Gastroesophageal sphincter (tissue), 4 donors: ENCODE data around the gene ELMO1. TPM values are rescaled to one million over a fixed set of nuclear protein-coding genes. Genes with fewer than 3 reads are reported as not detected.

ENCODE experiments used
- ATAC-seq: fragments of 150-250 bp; one replicate; pipeline ENCODE4 v1.9.1; 2016; ENCODE audit warnings: mild to moderate bottlenecking, moderate library complexity
- H3K27ac ChIP-seq, 4 donors: fragments of 200-600 bp; sonication (generic) in 3 of 4; 1 replicate in 3 of 4; 2 replicates in 1 of 4; pipeline ENCODE4 v1.5.1; 2016 to 2019
- H3K27me3 ChIP-seq: fragments of 200-600 bp; sonication (generic); one replicate; pipeline ENCODE4 v1.5.1; 2019
- H3K36me3 ChIP-seq, 2 donors: fragments of 200-600 bp; sonication (generic); one replicate each; pipeline ENCODE4 v1.5.1; 2019; ENCODE audit warnings: control low read depth in 1 of 2
- H3K4me1 ChIP-seq, 3 donors: fragments of 200-600 bp; sonication (generic); 1 replicate in 2 of 3; 2 replicates in 1 of 3; pipeline ENCODE4 v1.5.1; 2016 to 2019; ENCODE audit warnings: control low read depth in 2 of 3
- H3K4me3 ChIP-seq, 2 donors: fragments of 200-600 bp; sonication (generic); one replicate each; pipeline ENCODE4 v1.5.1; 2019; ENCODE audit warnings: mild to moderate bottlenecking in 1 of 2, moderate library complexity in 1 of 2
- H3K9me3 ChIP-seq, 3 donors: fragments of 200-600 bp; sonication (generic); one replicate each; pipeline ENCODE4 v1.5.1; 2017 to 2019; ENCODE audit warnings: control low read depth in 2 of 3
- CTCF ChIP-seq, 4 experiments: fragments of 200-600 bp in 2 of 4; fragments of 450-650 bp in 2 of 4; sonication (generic) in 1 of 4; IDR thresholded peaks; one replicate each; pipeline ENCODE4 v1.5.1; 2017 to 2019; ENCODE audit warnings: antibody characterized with exemption in 4 of 4, mild to moderate bottlenecking in 2 of 4, moderate library complexity in 2 of 4
- EP300 ChIP-seq: sonication (generic); formaldehyde crosslinking; IDR thresholded peaks from one replicate; pipeline ENCODE4 v1.6.1; 2017; ENCODE audit warnings: antibody characterized with exemption, mild to moderate bottlenecking
- POLR2A ChIP-seq, 2 donors: fragments of 450-650 bp; IDR thresholded peaks; one replicate each; pipeline ENCODE4 v1.6.1; 2017; ENCODE audit warnings: antibody characterized with exemption in 2 of 2, mild to moderate bottlenecking in 2 of 2, moderate library complexity in 1 of 2
- POLR2AphosphoS5 ChIP-seq: sonication (generic); formaldehyde crosslinking; IDR thresholded peaks from one replicate; pipeline ENCODE4 v1.6.1; 2017; ENCODE audit warnings: antibody characterized with exemption
- WGBS, 2 donors: methylation state at CpG; one replicate each; pipeline ENCODE4 v1.1.5; 2018; ENCODE audit warnings: low coverage in 1 of 2; 5-methylcytosine and 5-hydroxymethylcytosine counted together
- total RNA-seq, 4 donors: library from RNA; depleted of rRNA; stranded (reverse); fragments of >200 nt; gene quantifications; one replicate each; pipeline ENCODE4 v1.1.0, GENCODE V29; 2016

ELMO1 gene
- total RNA-seq, 4 donors from 2014 or later, result 22.1 to 54.0 (median 42.7) TPM

DNA sequence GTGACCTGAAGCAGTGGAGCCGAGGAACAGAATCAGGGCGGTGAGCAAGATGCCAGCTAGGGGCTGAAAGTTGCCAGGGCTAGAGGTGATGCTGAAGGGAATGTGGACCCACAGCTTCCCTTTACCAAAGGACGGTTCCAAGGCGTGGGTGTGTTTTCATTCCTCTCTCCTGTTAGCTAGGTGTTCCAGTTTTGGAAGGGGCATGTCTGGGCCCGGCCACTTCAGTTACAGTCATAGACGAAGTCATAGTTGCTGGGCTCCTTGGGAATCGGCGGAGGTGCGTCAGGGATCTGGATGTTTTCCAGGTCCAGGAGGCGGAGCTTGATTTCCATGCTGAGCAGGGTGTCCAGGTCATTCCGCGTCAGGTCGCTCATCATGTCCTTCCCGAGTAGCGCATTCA is 593.3 kb downstream of the ELMO1 start:
- TF ChIP-seq POLR2AphosphoS5 (no peak), POLR2A (IDR thresholded peaks at IDR 0.05) (no peak)
- H3K27ac ChIP-seq, result no peak overlapping the region
- no peak overlapping the region for H3K4me3 ChIP-seq
- H3K36me3 ChIP-seq, result peaks cover 0 to 63% of the 10 kb centered on the region in 2 donors
- H3K9me3 ChIP-seq, result no peaks in the 10 kb centered on the region
- whole genome bisulfite sequencing, 2 donors, result 100% methylated on average over 1 to 4 of the region's 15 CpGs
- ATAC-seq, result no peak
- H3K27me3 ChIP-seq, result no peaks in the 10 kb centered on the region
- H3K4me1 ChIP-seq, result no peaks in the 10 kb centered on the region

DNA sequence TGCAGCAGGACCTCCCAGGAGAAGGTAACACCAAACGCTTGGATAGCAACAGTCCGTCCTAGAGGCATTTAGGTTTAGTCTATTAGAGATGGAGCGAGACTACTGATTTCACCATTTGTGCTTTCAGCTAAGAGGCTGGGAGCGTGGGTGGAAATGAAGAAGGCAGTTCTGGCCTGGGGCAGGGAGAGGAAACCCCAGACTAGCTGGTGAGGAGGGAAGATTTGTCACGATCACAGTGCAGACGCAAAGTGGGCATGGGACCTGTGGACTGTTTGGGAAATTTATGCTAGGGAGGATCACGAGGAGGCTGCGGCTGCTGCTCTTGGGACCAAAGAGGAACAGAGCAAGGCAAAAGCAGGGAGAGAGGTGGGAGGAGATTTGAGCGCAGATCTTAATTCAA is 594.0 kb downstream of the ELMO1 start:
- no peaks in the 10 kb centered on the region for H3K27me3 ChIP-seq
- H3K4me1 ChIP-seq, result no peaks in the 10 kb centered on the region
- H3K4me3 ChIP-seq, result no peak overlapping the region
- 94 to 96% methylated on average over 6 to 7 of the region's 9 CpGs for WGBS, 2 donors
- TF ChIP-seq POLR2A (IDR thresholded peaks at IDR 0.05) (no peak), EP300 (no peak), POLR2AphosphoS5 (no peak), CTCF (IDR thresholded peaks at IDR 0.05) (no peak)
- H3K36me3 ChIP-seq, result peaks cover 0 to 59% of the 10 kb centered on the region in 2 donors
- H3K27ac ChIP-seq, result no peak overlapping the region
- no peak for ATAC-seq
- H3K9me3 ChIP-seq, result no peaks in the 10 kb centered on the region

DNA sequence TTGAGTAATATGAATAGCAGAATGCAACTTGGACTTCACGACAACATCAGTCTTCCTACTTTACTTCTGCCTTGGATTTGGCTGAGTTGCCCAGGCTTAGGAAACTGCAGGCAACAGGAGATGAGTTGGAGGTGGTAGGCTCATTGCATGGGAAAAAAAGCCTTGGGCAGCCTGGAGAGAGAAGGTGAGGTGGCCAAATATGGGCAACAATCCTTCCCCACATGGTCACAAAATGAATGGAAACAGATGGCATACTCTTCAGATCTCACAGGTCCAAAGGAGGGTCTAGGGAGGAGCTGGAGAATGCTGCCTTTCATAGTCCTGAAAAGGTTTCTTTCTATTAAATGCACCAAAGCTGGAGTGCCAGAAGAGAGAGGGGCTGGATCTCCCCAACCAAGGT is 595.7 kb downstream of the ELMO1 start:
- Histone ChIP-seq H3K36me3 (peaks cover 0 to 43% of the 10 kb centered on the region in 2 donors), H3K4me1 (no peaks in the 10 kb centered on the region), H3K27me3 (no peaks in the 10 kb centered on the region), H3K9me3 (peaks cover 0 to 7% (median 0%) of the 10 kb centered on the region in 3 donors), H3K4me3 (no peak overlapping the region), H3K27ac (no peak overlapping the region)
- WGBS, 2 donors, result 83 to 100% methylated on average over 1 of the region's 1 CpG
- TF ChIP-seq EP300, result no peak
- no peak for TF ChIP-seq POLR2A (IDR thresholded peaks at IDR 0.05)
- TF ChIP-seq CTCF (IDR thresholded peaks at IDR 0.05), result no peak
- no peak for TF ChIP-seq POLR2AphosphoS5
- ATAC-seq, result no peak

DNA sequence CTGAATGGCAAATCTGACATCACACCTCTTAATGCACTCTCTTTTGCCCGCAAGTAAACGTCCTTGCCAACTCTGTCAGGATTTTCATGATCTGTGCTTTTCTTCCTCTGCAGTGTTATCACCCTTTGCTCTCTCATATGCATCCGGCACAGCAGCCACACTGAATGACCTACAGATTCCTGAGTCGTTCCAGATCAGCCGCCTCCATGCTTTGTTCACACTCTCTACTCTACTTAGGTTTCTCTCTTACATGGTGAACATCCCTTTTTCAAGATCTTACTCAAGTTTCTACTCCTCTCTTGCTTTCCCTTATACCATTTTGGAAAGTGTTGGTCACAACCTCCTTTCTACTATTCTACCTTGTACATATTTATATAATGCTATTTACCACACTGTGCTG is 596.6 kb downstream of the ELMO1 start:
- ATAC-seq, result no peak
- Histone ChIP-seq H3K27me3 (no peaks in the 10 kb centered on the region), H3K9me3 (peaks cover 0 to 17% (median 0%) of the 10 kb centered on the region in 3 donors), H3K4me1 (no peaks in the 10 kb centered on the region), H3K36me3 (peaks cover 0 to 41% of the 10 kb centered on the region in 2 donors), H3K27ac (no peak overlapping the region), H3K4me3 (no peak overlapping the region)
- WGBS, 2 donors, result 42 to 65% methylated on average over 3 to 5 of the region's 5 CpGs
- TF ChIP-seq POLR2AphosphoS5, result no peak
- no peak for TF ChIP-seq CTCF (IDR thresholded peaks at IDR 0.05)
- no peak for TF ChIP-seq POLR2A (IDR thresholded peaks at IDR 0.05)
- no peak for TF ChIP-seq EP300

DNA sequence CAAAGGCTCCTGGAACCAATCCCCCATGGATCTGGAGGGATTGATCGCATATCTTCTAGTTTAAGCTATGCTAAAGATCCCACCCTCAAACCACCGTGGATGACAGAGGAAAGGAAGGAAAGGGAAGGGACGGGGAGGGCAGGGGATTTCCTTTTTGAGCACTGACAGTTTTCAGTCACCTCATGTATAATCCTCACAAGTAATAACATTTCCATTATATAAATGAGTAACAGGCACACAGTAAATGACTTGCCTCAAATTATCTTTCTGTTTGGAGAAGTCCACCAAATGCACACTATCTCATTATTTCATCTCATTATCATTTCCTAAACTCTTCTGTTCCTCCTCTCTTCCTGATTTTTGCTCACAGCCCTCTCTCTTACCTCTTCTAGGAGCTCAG is 597.3 kb downstream of the ELMO1 start:
- TF ChIP-seq CTCF (IDR thresholded peaks at IDR 0.05), result no peak
- no peak for TF ChIP-seq POLR2A (IDR thresholded peaks at IDR 0.05)
- TF ChIP-seq EP300, result no peak
- no peak for TF ChIP-seq POLR2AphosphoS5
- 65 to 72% methylated on average over 3 of the region's 3 CpGs for WGBS, 2 donors
- no peaks in the 10 kb centered on the region for H3K27me3 ChIP-seq
- no peaks in the 10 kb centered on the region for H3K4me1 ChIP-seq
- peaks cover 0 to 35% of the 10 kb centered on the region in 2 donors for H3K36me3 ChIP-seq
- no peak overlapping the region for H3K4me3 ChIP-seq
- ATAC-seq, result no peak
- H3K9me3 ChIP-seq, result peaks cover 0 to 19% (median 0%) of the 10 kb centered on the region in 3 donors
- no peak overlapping the region for H3K27ac ChIP-seq
